ENCODE results near the gene TCAIM.

The TCAIM gene

DNA sequence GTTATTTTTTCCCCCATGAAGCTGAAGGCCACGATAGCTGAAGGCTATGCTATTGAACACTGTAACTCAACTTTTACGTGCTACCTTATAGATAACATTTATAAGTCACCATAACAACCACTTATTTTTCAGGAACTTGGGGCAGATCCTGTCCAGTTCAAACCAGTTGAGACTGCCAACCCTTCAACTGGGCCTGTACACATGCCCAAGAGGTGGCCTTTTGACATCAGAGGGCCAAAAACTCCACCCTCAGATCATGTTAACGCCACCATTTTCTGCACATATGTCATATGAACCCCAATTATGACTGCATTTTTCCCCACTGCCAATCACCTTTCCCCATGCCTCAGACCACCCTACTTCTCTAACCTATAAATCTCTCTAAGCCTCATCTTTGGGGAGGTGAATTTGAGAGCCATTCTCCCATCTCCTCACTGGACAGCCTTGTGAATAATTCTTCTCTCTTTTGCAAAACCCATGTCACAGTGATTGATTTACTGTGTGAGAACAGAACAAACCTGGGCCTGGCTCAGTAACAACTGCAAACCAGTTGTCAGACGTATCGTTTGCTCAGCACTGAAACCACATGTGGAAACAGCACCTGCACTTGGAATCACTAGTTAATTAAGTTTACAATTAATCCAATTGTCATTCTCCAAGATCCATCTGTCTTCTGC lies 96.4 kb downstream of the TCAIM start:
- H3K27me3 ChIP-seq (ENCODE audit: insufficient read depth, poor library complexity, severe bottlenecking) = no peaks in the 10 kb centered on the region
- no peak overlapping the region for H3K27ac ChIP-seq (ENCODE audit: poor library complexity, severe bottlenecking)
- no peaks in the 10 kb centered on the region for H3K9me3 ChIP-seq (ENCODE audit: severe bottlenecking)
- H3K4me3 ChIP-seq (ENCODE audit: severe bottlenecking) = no peak overlapping the region
- no peak for DNase-seq (ENCODE audit: low spot score)
- no peaks in the 10 kb centered on the region for H3K36me3 ChIP-seq (ENCODE audit: low read depth)
- ATAC-seq (ENCODE audit: low read depth) = no peak
- TF ChIP-seq, protein P1, sequence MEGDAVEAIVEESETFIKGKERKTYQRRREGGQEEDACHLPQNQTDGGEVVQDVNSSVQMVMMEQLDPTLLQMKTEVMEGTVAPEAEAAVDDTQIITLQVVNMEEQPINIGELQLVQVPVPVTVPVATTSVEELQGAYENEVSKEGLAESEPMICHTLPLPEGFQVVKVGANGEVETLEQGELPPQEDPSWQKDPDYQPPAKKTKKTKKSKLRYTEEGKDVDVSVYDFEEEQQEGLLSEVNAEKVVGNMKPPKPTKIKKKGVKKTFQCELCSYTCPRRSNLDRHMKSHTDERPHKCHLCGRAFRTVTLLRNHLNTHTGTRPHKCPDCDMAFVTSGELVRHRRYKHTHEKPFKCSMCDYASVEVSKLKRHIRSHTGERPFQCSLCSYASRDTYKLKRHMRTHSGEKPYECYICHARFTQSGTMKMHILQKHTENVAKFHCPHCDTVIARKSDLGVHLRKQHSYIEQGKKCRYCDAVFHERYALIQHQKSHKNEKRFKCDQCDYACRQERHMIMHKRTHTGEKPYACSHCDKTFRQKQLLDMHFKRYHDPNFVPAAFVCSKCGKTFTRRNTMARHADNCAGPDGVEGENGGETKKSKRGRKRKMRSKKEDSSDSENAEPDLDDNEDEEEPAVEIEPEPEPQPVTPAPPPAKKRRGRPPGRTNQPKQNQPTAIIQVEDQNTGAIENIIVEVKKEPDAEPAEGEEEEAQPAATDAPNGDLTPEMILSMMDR (IDR thresholded peaks at IDR 0.05; ENCODE audit: poor library complexity, severe bottlenecking) = no peak
- H3K4me1 ChIP-seq (ENCODE audit: insufficient read depth, poor library complexity, severe bottlenecking) = no peaks in the 10 kb centered on the region

DNA sequence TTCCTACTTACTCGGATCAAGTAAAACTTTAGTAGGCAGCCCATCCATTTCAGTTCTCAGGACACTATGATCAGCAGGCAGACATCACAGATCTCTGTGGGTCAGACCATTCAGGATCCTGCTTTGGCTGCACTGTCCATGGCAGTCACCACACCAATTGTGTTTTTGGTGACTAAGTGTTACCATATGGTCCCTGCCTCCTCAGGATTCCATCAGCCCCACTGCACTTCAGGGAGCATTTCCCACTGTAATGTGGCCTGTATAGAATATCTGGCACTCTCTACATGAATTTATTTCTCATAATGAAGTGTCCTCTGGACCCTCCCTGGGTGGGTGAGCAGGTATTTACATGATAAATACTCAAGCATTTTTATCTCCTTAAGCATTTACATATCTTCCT lies 97.6 kb downstream of the TCAIM start:
- ATAC-seq (ENCODE audit: low read depth) = no peak
- TF ChIP-seq, protein P1 (IDR thresholded peaks at IDR 0.05; ENCODE audit: poor library complexity, severe bottlenecking) = no peak
- Histone ChIP-seq H3K27ac (ENCODE audit: poor library complexity, severe bottlenecking) (no peak overlapping the region), H3K36me3 (ENCODE audit: low read depth) (no peaks in the 10 kb centered on the region), H3K4me3 (ENCODE audit: severe bottlenecking) (no peak overlapping the region), H3K27me3 (ENCODE audit: insufficient read depth, poor library complexity, severe bottlenecking) (no peaks in the 10 kb centered on the region), H3K9me3 (ENCODE audit: severe bottlenecking) (no peaks in the 10 kb centered on the region), H3K4me1 (ENCODE audit: insufficient read depth, poor library complexity, severe bottlenecking) (no peaks in the 10 kb centered on the region)
- DNase-seq (ENCODE audit: low spot score) = no peak

DNA sequence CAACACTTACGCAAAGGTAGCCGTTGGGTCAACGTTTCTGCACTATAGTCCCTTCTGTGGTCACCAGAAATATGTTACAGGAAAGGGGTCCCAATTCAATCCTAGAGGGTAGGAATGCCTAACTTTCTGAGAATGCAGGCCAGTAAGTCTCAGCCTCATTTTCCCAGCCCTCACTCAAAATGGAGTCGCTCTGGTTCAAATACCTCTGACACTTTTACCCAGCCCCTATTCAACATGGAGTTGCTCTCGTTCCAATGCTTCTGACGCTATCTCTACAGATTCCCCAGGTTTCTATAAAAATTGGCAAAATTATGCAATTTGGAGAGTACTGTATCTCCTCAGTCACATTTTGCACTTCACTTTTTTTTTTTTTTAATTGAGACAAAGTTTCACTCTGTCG lies 99.2 kb downstream of the TCAIM start:
- TF ChIP-seq, protein P1 (IDR thresholded peaks at IDR 0.05; ENCODE audit: poor library complexity, severe bottlenecking) = no peak
- DNase-seq (ENCODE audit: low spot score) = no peak
- Histone ChIP-seq H3K4me3 (ENCODE audit: severe bottlenecking) (no peak overlapping the region), H3K27ac (ENCODE audit: poor library complexity, severe bottlenecking) (no peak overlapping the region), H3K27me3 (ENCODE audit: insufficient read depth, poor library complexity, severe bottlenecking) (no peaks in the 10 kb centered on the region), H3K36me3 (ENCODE audit: low read depth) (peaks cover under 1% of the 10 kb centered on the region; the same call in 1 of the 2 replicates), H3K9me3 (ENCODE audit: severe bottlenecking) (no peaks in the 10 kb centered on the region), H3K4me1 (ENCODE audit: insufficient read depth, poor library complexity, severe bottlenecking) (no peaks in the 10 kb centered on the region)
- ATAC-seq (ENCODE audit: low read depth) = no peak

DNA sequence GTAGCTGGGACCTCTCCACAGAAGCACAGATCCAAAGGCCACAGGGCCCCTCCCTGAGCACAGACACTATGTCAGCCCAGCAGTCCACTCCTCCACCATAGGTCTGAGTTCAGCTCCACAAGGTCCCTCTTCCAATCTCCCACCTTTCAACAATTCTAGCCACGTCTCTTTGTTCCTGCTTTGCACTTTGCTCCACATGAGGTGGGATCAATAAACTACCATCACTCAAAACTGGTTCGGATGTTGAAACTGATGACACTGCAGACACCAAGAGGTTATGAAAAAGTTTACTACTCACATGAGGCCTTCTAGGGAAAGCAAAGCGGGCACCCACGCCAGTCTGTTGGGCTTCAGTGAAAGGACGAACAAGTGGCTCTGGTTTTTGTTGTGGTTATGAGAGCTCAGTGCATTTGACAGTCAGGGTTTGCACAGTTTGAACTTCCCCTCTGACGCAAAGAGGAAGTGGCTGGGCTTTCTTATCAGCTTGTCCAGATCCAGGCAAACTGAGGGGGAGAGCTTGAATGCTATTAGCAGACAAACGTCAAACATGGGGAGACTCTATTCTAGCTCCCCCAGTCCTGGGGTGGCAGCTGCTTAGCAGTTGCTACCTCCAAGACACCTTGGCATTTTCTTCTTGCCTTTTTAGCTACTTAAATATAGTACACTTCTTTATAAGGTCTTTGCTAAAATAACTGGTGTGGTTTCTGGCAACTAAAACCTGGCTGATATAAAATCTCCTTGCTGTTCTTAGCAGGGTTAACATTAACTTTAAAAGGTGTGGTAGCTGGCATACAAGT lies 101.1 kb downstream of the TCAIM start:
- no peak for ATAC-seq (ENCODE audit: low read depth)
- TF ChIP-seq, protein P1 (IDR thresholded peaks at IDR 0.05; ENCODE audit: poor library complexity, severe bottlenecking) = no peak
- Histone ChIP-seq H3K9me3 (ENCODE audit: severe bottlenecking) (no peaks in the 10 kb centered on the region), H3K36me3 (ENCODE audit: low read depth) (peaks cover 8% of the 10 kb centered on the region; the same call in 1 of the 2 replicates), H3K27ac (ENCODE audit: poor library complexity, severe bottlenecking) (no peak overlapping the region), H3K27me3 (ENCODE audit: insufficient read depth, poor library complexity, severe bottlenecking) (no peaks in the 10 kb centered on the region), H3K4me1 (ENCODE audit: insufficient read depth, poor library complexity, severe bottlenecking) (no peaks in the 10 kb centered on the region), H3K4me3 (ENCODE audit: severe bottlenecking) (no peak overlapping the region)
- DNase-seq (ENCODE audit: low spot score) = no peak

Data from RWPE2 (cell line).